Left ventricle myocardium inferior (tissue), 1 donor: ENCODE data around the gene RASL12. TPM values are rescaled to one million over a fixed set of nuclear protein-coding genes. Genes with fewer than 3 reads are reported as not detected.
"Not testable (repeated sequence)": the region's sequence is repeated elsewhere in the genome, so short reads cannot be mapped to it uniquely, and the experiment has no call there.

ENCODE experiments used
- DNase-seq: peaks from one replicate; pipeline ENCODE4 v3.0.0-alpha.2; 2020
- H3K27ac ChIP-seq: fragments of 200-600 bp; replicated peaks from 2 replicates; pipeline ENCODE4 v1.8.0; 2021
- H3K27me3 ChIP-seq: fragments of 200-600 bp; 2 replicates; pipeline ENCODE4 v1.8.0; 2021; ENCODE audit warnings: low read depth
- H3K36me3 ChIP-seq: fragments of 200-600 bp; 2 replicates; pipeline ENCODE4 v1.8.0; 2021
- H3K4me1 ChIP-seq: fragments of 200-600 bp; 2 replicates; pipeline ENCODE4 v1.8.0; 2021
- H3K4me3 ChIP-seq: fragments of 200-600 bp; 2 replicates; pipeline ENCODE4 v1.8.0; 2021; ENCODE audit warnings: mild to moderate bottlenecking, moderate library complexity
- H3K9me3 ChIP-seq: fragments of 200-600 bp; replicated peaks from 2 replicates; pipeline ENCODE4 v1.8.0; 2021
- intact Hi-C: fragments of 100-400 bp; cut with micrococcal nuclease; formaldehyde crosslinking; loops from one replicate; pipeline ENCODE4 v1.11.0; 2022
- total RNA-seq: library from RNA; stranded (reverse); fragmentation: NEBNext Ultra II Directional; extraction: Animal tissue kit (Norgen Biotek cat#: 25700); gene quantifications from one replicate; pipeline ENCODE4 v1.2.1, GENCODE V29; 2021
- TF ChIP-seq, protein P1 (sequence below): fragments of 200-600 bp; IDR thresholded peaks from 2 replicates; pipeline ENCODE4 v1.8.0; 2021; ENCODE audit warnings: antibody characterized with exemption, mild to moderate bottlenecking, borderline replicate concordance
- donor health status: DM: no; HTN: yes; CAD: no; lungs with severe emphysema.

Gene RASL12
- total RNA-seq, 1 donor from 2014 or later: 12.9 TPM

DNA sequence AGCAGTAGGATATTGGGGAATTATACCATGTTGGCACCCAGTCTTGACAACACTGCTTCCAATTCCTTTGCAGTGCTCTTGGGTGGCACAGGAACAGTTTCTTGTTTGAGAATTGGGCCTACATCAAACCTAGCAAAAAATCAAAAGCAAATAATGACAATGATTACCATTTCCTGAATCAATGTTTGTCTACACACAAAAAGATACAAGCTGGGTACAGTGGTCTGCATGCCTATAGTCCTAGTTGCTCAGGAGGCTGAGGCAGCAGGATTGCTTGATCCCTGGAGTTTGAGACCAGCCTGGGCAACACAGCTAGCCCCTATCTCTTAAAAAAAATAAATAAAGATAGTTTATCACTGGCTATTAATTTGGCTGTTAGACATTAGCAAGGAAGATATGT, 46.3 kb downstream of the RASL12 start:
- Histone ChIP-seq H3K27ac (no peak overlapping the region), H3K4me3 (no peak overlapping the region), H3K4me1 (no peaks in the 10 kb centered on the region), H3K36me3 (peaks cover 84% of the 10 kb centered on the region), H3K9me3 (no peaks in the 10 kb centered on the region), H3K27me3 (no peaks in the 10 kb centered on the region)
- TF ChIP-seq, protein P1, sequence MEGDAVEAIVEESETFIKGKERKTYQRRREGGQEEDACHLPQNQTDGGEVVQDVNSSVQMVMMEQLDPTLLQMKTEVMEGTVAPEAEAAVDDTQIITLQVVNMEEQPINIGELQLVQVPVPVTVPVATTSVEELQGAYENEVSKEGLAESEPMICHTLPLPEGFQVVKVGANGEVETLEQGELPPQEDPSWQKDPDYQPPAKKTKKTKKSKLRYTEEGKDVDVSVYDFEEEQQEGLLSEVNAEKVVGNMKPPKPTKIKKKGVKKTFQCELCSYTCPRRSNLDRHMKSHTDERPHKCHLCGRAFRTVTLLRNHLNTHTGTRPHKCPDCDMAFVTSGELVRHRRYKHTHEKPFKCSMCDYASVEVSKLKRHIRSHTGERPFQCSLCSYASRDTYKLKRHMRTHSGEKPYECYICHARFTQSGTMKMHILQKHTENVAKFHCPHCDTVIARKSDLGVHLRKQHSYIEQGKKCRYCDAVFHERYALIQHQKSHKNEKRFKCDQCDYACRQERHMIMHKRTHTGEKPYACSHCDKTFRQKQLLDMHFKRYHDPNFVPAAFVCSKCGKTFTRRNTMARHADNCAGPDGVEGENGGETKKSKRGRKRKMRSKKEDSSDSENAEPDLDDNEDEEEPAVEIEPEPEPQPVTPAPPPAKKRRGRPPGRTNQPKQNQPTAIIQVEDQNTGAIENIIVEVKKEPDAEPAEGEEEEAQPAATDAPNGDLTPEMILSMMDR: no peak
- no peak for DNase-seq
- intact Hi-C loops: no loop called here

DNA sequence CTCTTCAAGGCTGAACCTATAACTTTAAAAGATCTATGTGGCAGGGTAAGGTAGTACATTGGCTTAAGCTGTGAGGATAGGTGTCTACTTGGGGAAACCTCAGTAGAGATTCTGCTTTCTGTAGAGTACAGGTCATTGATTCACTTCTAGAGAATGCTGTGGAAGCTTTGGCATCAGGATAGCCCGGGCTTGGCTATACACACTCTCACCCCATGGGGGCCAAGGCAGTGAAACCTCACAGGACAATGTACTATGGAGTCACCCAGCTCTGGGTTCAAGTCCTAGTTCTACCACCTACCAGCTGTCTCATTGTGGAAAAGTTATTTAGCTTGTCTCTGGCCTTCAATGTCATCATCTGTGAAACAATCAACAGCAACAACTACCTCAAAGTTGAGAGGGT, 47.4 kb downstream of the RASL12 start:
- TF ChIP-seq, protein P1: no peak
- intact Hi-C loops: no loop called here
- H3K9me3 ChIP-seq: no peaks in the 10 kb centered on the region
- H3K4me3 ChIP-seq: no peak overlapping the region
- H3K27ac ChIP-seq: no peak overlapping the region
- no peak for DNase-seq
- H3K4me1 ChIP-seq: no peaks in the 10 kb centered on the region
- H3K36me3 ChIP-seq: peaks cover 83% of the 10 kb centered on the region
- H3K27me3 ChIP-seq: no peaks in the 10 kb centered on the region

DNA sequence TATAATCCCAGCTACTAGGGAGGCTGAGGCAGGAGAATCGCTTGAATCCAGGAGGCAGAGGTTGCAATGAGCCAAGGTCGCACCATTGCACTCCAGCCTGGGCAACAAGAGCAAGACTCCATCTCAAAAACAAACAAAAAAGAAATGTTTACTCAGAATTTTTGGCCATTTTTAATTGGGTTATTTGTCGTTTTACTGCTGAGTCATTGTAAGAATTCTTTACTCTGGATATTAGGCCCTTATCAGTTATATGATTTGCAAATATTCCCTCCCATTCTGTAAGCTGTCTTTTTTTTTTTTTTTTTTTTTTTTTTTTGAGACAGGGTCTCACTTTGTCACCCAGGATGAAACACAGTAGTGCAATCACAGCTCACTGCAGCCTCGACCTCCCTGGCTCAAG, 56.6 kb downstream of the RASL12 start:
- Histone ChIP-seq H3K9me3 (peaks cover 13% of the 10 kb centered on the region), H3K36me3 (peaks cover 52% of the 10 kb centered on the region)
- H3K27ac ChIP-seq, DNase-seq, H3K4me3 ChIP-seq, intact Hi-C loops, H3K27me3 ChIP-seq, H3K4me1 ChIP-seq: not testable (repeated sequence)

DNA sequence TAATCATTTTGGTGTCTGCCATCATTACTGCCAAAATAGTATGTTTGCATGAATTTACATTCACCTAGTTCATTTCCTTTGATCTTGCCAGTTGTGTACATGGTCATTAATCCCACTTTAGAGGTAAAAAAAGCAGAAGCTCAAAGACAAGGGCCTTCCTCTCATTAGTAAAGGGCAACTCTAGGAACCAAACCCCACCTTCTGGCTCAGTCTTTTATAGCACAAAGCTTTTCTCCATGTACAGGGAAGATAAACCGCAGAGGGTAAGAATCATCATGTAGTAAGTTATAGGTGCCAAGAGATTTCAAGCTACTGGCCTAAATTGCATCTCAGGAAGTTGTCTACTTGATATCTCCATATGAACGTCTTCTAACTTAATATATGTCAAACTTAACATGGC, 58.8 kb downstream of the RASL12 start:
- DNase-seq: no peak
- H3K4me3 ChIP-seq: no peak overlapping the region
- H3K27me3 ChIP-seq: no peaks in the 10 kb centered on the region
- H3K9me3 ChIP-seq: peaks cover 10% of the 10 kb centered on the region
- intact Hi-C loops: no loop called here
- no peak overlapping the region for H3K27ac ChIP-seq
- TF ChIP-seq, protein P1: no peak
- H3K4me1 ChIP-seq: no peaks in the 10 kb centered on the region
- peaks cover 40% of the 10 kb centered on the region for H3K36me3 ChIP-seq

DNA sequence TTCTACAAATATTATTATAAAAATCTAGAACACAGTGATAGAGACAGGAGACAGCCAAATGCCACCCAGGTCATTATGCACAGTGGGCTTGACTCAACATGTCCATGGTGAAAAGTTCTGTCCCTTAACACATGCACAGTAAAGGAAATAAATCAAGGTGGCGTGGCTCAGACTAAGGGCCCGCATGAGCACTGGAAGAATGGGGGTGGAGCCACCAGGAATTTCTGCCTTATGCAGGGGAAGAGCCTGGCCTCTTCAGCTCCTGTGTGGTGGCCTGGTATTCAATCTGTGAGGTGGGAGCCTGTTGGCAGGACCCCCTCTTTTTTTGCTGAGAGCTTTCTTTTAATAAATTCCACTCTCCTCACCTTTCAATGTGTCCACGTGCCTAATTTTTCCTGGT, 60.9 kb downstream of the RASL12 start:
- no peaks in the 10 kb centered on the region for H3K4me1 ChIP-seq
- TF ChIP-seq, protein P1: no peak
- H3K9me3 ChIP-seq: no peaks in the 10 kb centered on the region
- no peaks in the 10 kb centered on the region for H3K27me3 ChIP-seq
- H3K27ac ChIP-seq: no peak overlapping the region
- no peak for DNase-seq
- intact Hi-C loops: no loop called here
- H3K36me3 ChIP-seq: peaks cover 34% of the 10 kb centered on the region
- no peak overlapping the region for H3K4me3 ChIP-seq

DNA sequence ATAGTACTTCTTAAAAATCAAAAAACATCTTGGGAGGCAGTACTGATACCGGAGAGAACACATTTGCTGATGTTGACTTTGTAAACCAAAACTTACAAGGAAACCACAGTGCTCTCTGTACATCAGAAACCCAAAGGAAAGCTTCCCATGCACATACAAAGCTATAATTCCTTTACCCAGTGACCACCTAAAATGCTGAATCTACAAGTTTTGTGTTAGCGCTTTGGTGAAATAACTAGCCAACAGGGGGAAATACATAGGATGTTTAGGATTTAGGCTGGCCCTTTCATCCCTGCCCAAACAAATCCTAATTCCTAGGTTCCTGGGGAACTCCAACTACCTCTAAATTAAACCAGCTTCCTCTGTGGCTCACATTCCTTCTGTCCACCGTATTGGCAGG, 62.8 kb downstream of the RASL12 start:
- TF ChIP-seq, protein P1: no peak
- Histone ChIP-seq H3K27ac (no peak overlapping the region), H3K9me3 (no peaks in the 10 kb centered on the region), H3K27me3 (no peaks in the 10 kb centered on the region), H3K36me3 (peaks cover 35% of the 10 kb centered on the region), H3K4me3 (no peak overlapping the region), H3K4me1 (no peaks in the 10 kb centered on the region)
- no peak for DNase-seq
- intact Hi-C loops: no loop called here

Other genes with a start within 250 kb of the RASL12 start
- gene PIF1, start 242.3 kb downstream of the RASL12 start, total RNA-seq: 0.41 TPM
- 8.0 TPM for gene PLEKHO2, start 226.1 kb downstream of the RASL12 start, total RNA-seq
- gene ANKDD1A, start 156.1 kb downstream of the RASL12 start, total RNA-seq: 1.8 TPM
- gene SPG21, start 78.1 kb downstream of the RASL12 start, total RNA-seq: 47.2 TPM
- 18.6 TPM for gene MTFMT, start 38.4 kb downstream of the RASL12 start, total RNA-seq
- not detected for gene SLC51B, start 22.6 kb downstream of the RASL12 start, total RNA-seq
- 5.2 TPM for gene KBTBD13, start 8.8 kb upstream of the RASL12 start, total RNA-seq
- 1.8 TPM for gene UBAP1L, start 47.2 kb upstream of the RASL12 start, total RNA-seq
- 14.5 TPM for gene PDCD7, start 65.8 kb upstream of the RASL12 start, total RNA-seq
- gene CLPX, start 117.4 kb upstream of the RASL12 start, total RNA-seq: 52.5 TPM
- 7.3 TPM for gene CILP, start 143.5 kb upstream of the RASL12 start, total RNA-seq
- gene PARP16, start 218.9 kb upstream of the RASL12 start, total RNA-seq: 4.6 TPM
- not detected for gene RNU5A-1, start 228.1 kb upstream of the RASL12 start, total RNA-seq
- 40.3 TPM for gene RNU5B-1, start 236.7 kb upstream of the RASL12 start, total RNA-seq